H1 (cell line): Measurements from ENCODE around the gene DNAH10. TPM values are rescaled to one million over a fixed set of nuclear protein-coding genes. Genes with fewer than 3 reads are reported as not detected.

Source experiments
- CTCF ChIA-PET: fragments of 300-600 bp; sonication (Branson Sonifier 250); formaldehyde crosslinking; loops from one replicate; lab custom pipeline; 2021; ENCODE audit not compliant: partially characterized antibody; lab: Charles Lee
- POLR2A ChIA-PET: fragments of 300-600 bp; sonication (Branson Sonifier 250); formaldehyde crosslinking; loops from one replicate; lab custom pipeline; 2021; ENCODE audit warnings: inconsistent platforms; ENCODE audit not compliant: partially characterized antibody; lab: Charles Lee
- DNase-seq, 2 experiments: peaks; one replicate each; pipeline versions ENCODE4 v3.0.0 to v3.0.0-alpha.2; 2010 to 2022; ENCODE audit warnings: low spot score in 2 of 2, low read depth in 1 of 2, mixed read lengths in 1 of 2
- FAIRE-seq: peaks from 2 replicates; lab custom pipeline; 2011; peaks lifted over from hg19 to GRCh38; lab: Jason Lieb, UNC
- H2AFZ ChIP-seq: 2 replicates; pipeline ENCODE4 v1.8.1; 2012; ENCODE audit warnings: low read length, inconsistent platforms
- H2AK5ac ChIP-seq: 2 replicates; pipeline ENCODE4 v1.6.1; 2013; ENCODE audit warnings: low read depth, low read length
- H2BK120ac ChIP-seq: replicated peaks from 2 replicates; pipeline ENCODE3; 2013; ENCODE audit warnings: low read depth, low read length, inconsistent platforms
- H2BK12ac ChIP-seq: 2 replicates; pipeline ENCODE4 v1.6.1; 2013; ENCODE audit warnings: low read depth, low read length
- H2BK15ac ChIP-seq: 2 replicates; pipeline ENCODE4 v1.6.1; 2013; ENCODE audit warnings: low read length
- H2BK20ac ChIP-seq: 2 replicates; pipeline ENCODE4 v1.6.1; 2013; ENCODE audit warnings: low read length
- H2BK5ac ChIP-seq: 2 replicates; pipeline ENCODE4 v1.6.1; 2013; ENCODE audit warnings: low read depth, low read length
- H3K14ac ChIP-seq: 2 replicates; pipeline ENCODE4 v1.6.1; 2013; ENCODE audit warnings: inconsistent platforms; ENCODE audit not compliant: insufficient read length
- H3K18ac ChIP-seq: 2 replicates; pipeline ENCODE4 v1.6.1; 2013; ENCODE audit warnings: low read length; ENCODE audit errors: extremely low read depth
- H3K23ac ChIP-seq: 2 replicates; pipeline ENCODE4 v1.6.1; 2013; ENCODE audit warnings: inconsistent platforms; ENCODE audit not compliant: insufficient read length
- H3K23me2 ChIP-seq: 2 replicates; pipeline ENCODE4 v1.6.1; 2013; ENCODE audit warnings: low read depth, low read length
- H3K27ac ChIP-seq: 2 replicates; pipeline ENCODE4 v1.6.1; 2011; ENCODE audit warnings: low read depth, low read length, inconsistent platforms
- H3K27me3 ChIP-seq, 4 experiments: replicated peaks in 1 of 4; 1 replicate in 1 of 4; 2 replicates in 3 of 4; pipeline versions ENCODE4 v1.6.1 to v1.8.1; 2011 to 2013; ENCODE audit warnings: low read length in 3 of 4, mild to moderate bottlenecking in 3 of 4, inconsistent platforms in 2 of 4, mixed read lengths in 2 of 4, moderate library complexity in 1 of 4; ENCODE audit not compliant: control insufficient read depth in 3 of 4, insufficient read depth in 3 of 4; ENCODE audit errors: extremely low read depth in 1 of 4
- H3K36me3 ChIP-seq, 4 experiments: 2 replicates each; pipeline versions ENCODE4 v1.6.1 to v1.8.1; 2011 to 2013; ENCODE audit warnings: mild to moderate bottlenecking in 4 of 4, low read length in 3 of 4, moderate library complexity in 2 of 4, control low read depth in 1 of 4, inconsistent platforms in 1 of 4; ENCODE audit not compliant: insufficient read depth in 4 of 4, control insufficient read depth in 2 of 4
- H3K4ac ChIP-seq: replicated peaks from 2 replicates; pipeline ENCODE3; 2013; ENCODE audit warnings: low read length, low read depth, mixed read lengths, inconsistent platforms; ENCODE audit not compliant: insufficient read length
- H3K4me1 ChIP-seq, 4 experiments: replicated peaks in 1 of 4; 1 replicate in 1 of 4; 2 replicates in 3 of 4; pipeline versions ENCODE4 v1.6.1 to v1.8.1; 2011 to 2013; ENCODE audit warnings: low read length in 3 of 4, inconsistent platforms in 2 of 4, mixed read lengths in 1 of 4; ENCODE audit not compliant: insufficient read depth in 4 of 4, control insufficient read depth in 3 of 4
- H3K4me2 ChIP-seq, 2 experiments: 2 replicates each; pipeline versions ENCODE4 v1.6.1 to v1.8.1; 2011 to 2013; ENCODE audit warnings: low read depth in 2 of 2, low read length in 2 of 2, control low read depth in 1 of 2, inconsistent platforms in 1 of 2, mild to moderate bottlenecking in 1 of 2; ENCODE audit not compliant: insufficient read depth in 1 of 2
- H3K4me3 ChIP-seq, 4 experiments: fragments of 200-600, 300-600 bp in 1 of 4; sonication (generic), shearing (Covaris generic), sonication (Bioruptor Twin) in 1 of 4; 2 replicates each; pipeline versions ENCODE4 v1.5.1 to v1.8.1; 2011 to 2016; ENCODE audit warnings: low read length in 4 of 4, low read depth in 3 of 4, control low read depth in 2 of 4, inconsistent platforms in 2 of 4, mild to moderate bottlenecking in 2 of 4, mixed read lengths in 1 of 4, moderate library complexity in 1 of 4; ENCODE audit not compliant: insufficient read depth in 2 of 4; ENCODE audit errors: extremely low read depth in 1 of 4
- H3K56ac ChIP-seq: replicated peaks from 2 replicates; pipeline ENCODE3; 2013; ENCODE audit warnings: low read depth, mild to moderate bottlenecking, mixed read lengths, low read length, inconsistent platforms; ENCODE audit not compliant: insufficient read length
- H3K79me1 ChIP-seq: 2 replicates; pipeline ENCODE4 v1.6.1; 2013; ENCODE audit warnings: low read depth, low read length, control low read depth
- H3K79me2 ChIP-seq, 2 experiments: 2 replicates each; pipeline versions ENCODE4 v1.6.1 to v1.8.1; 2012 to 2013; ENCODE audit warnings: low read length in 2 of 2, mild to moderate bottlenecking in 2 of 2, inconsistent platforms in 1 of 2; ENCODE audit not compliant: insufficient read depth in 2 of 2, control insufficient read depth in 1 of 2
- H3K9ac ChIP-seq, 4 experiments: replicated peaks in 1 of 4; 1 replicate in 1 of 4; 2 replicates in 3 of 4; pipeline versions ENCODE4 v1.6.1 to v1.8.1; 2011 to 2013; ENCODE audit warnings: low read depth in 3 of 4, low read length in 3 of 4, control low read depth in 2 of 4, mild to moderate bottlenecking in 2 of 4, moderate library complexity in 2 of 4, inconsistent platforms in 1 of 4; ENCODE audit errors: extremely low read depth in 1 of 4
- H3K9me3 ChIP-seq, 2 experiments: 2 replicates each; pipeline versions ENCODE4 v1.6.1 to v1.8.1; 2012 to 2013; ENCODE audit warnings: mild to moderate bottlenecking in 2 of 2, moderate library complexity in 2 of 2, control low read depth in 1 of 2, inconsistent platforms in 1 of 2, low read depth in 1 of 2, low read length in 1 of 2, mixed read lengths in 1 of 2; ENCODE audit not compliant: insufficient read depth in 2 of 2
- H4K20me1 ChIP-seq, 2 experiments: replicated peaks in 1 of 2; 2 replicates each; pipeline versions ENCODE3 to v1.8.1; 2011 to 2013; ENCODE audit warnings: inconsistent platforms in 2 of 2, low read length in 2 of 2, mild to moderate bottlenecking in 1 of 2; ENCODE audit not compliant: insufficient read depth in 2 of 2, control insufficient read depth in 1 of 2
- H4K5ac ChIP-seq: 2 replicates; pipeline ENCODE4 v1.6.1; 2013; ENCODE audit warnings: low read length, low read depth, mixed read lengths, inconsistent platforms; ENCODE audit not compliant: insufficient read length
- H4K8ac ChIP-seq: 2 replicates; pipeline ENCODE4 v1.8.0; 2013; ENCODE audit warnings: mild to moderate bottlenecking, moderate library complexity, low read length, inconsistent platforms; ENCODE audit not compliant: insufficient read depth; ENCODE audit errors: extremely low read depth
- H4K91ac ChIP-seq: replicated peaks from 2 replicates; pipeline ENCODE3; 2013; ENCODE audit warnings: low read length, mixed read lengths, inconsistent platforms; ENCODE audit not compliant: insufficient read length
- BRCA1 ChIP-seq: IDR thresholded peaks from 2 replicates; pipeline ENCODE4 v1.6.1; 2012; ENCODE audit warnings: low read depth, low read length, improper control_type of control experiment
- CBX5 ChIP-seq: fragments of 300-800, 300-1000 bp; sonication (generic); IDR thresholded peaks from 2 replicates; pipeline ENCODE4 v1.7.1; 2016; ENCODE audit warnings: antibody characterized with exemption, low read length, low read depth
- CHD1 ChIP-seq: IDR thresholded peaks from 2 replicates; pipeline ENCODE4 v1.6.1; 2012; ENCODE audit warnings: low read depth, low read length, improper control_type of control experiment
- EP300 ChIP-seq, 2 experiments: IDR thresholded peaks; 1 replicate in 1 of 2; 2 replicates in 1 of 2; pipeline ENCODE4 v1.6.1; 2011 to 2012; ENCODE audit warnings: low read depth in 2 of 2, low read length in 2 of 2, mild to moderate bottlenecking in 2 of 2, borderline replicate concordance in 1 of 2, inconsistent platforms in 1 of 2, moderate library complexity in 1 of 2
- GABPA ChIP-seq: IDR thresholded peaks from 2 replicates; pipeline ENCODE4 v1.6.1; 2011; ENCODE audit warnings: mild to moderate bottlenecking, low read length, moderate library complexity, borderline replicate concordance; ENCODE audit not compliant: insufficient read depth
- TEAD4 ChIP-seq: IDR thresholded peaks from 2 replicates; pipeline ENCODE4 v1.6.1; 2012; ENCODE audit warnings: low read depth, low read length, inconsistent platforms, mixed read lengths
- WGBS, 2 experiments: shearing (Covaris generic) in 1 of 2; methylation state at CpG; one replicate each; pipeline versions ENCODE4 v1.1.6 to v1.1.7; 2013 to 2015; ENCODE audit warnings: low lambda C conversion rate in 2 of 2, mixed read lengths in 2 of 2, inconsistent platforms in 1 of 2, low coverage in 1 of 2, missing lambda C conversion rate in 1 of 2; ENCODE audit not compliant: insufficient replicate concordance in 2 of 2, insufficient coverage in 1 of 2, insufficient read length in 1 of 2; ENCODE audit errors: extremely low coverage in 1 of 2, missing lambda C conversion rate in 1 of 2; 5-methylcytosine and 5-hydroxymethylcytosine counted together
- polyA plus RNA-seq, 7 experiments: library from polyadenylated mRNA; depleted of rRNA in 3 of 7; stranded (reverse) in 5 of 7; unstranded in 2 of 7; fragments of >200 nt in 5 of 7; fragments of 200-250 nt in 2 of 7; gene quantifications; 1 replicate in 5 of 7; 2 replicates in 1 of 7; 4 replicates in 1 of 7; pipeline versions ENCODE4 v1.2.1 to v1.2.3, GENCODE V29; 2011 to 2013; ENCODE audit warnings: missing spikeins in 2 of 7, mixed read lengths in 2 of 7
- total RNA-seq: library from RNA; stranded (reverse); fragmentation: NEBNext Ultra II Directional; extraction: Animal tissue kit (Norgen Biotek cat#: 25700); gene quantifications from 2 replicates; pipeline ENCODE4 v1.2.1, GENCODE V29; 2021

DNAH10 gene
- total and polyA plus RNA-seq, 2 of the 8 experiments (the other 6 are each of a cell fraction or from before 2014, with no cell fraction given): 0.02 to 0.24 TPM

- Histone ChIP-seq H3K79me1 (no peaks in the 10 kb centered on the region), H2BK12ac (no peak overlapping the region), H3K23me2 (no peaks in the 10 kb centered on the region), H3K27me3 (no peaks in the 10 kb centered on the region), H3K79me2 (no peaks in the 10 kb centered on the region), H3K4me1 (no peaks in the 10 kb centered on the region), H3K14ac (no peak overlapping the region), H4K20me1 (peaks cover under 1 to 5% of the 10 kb centered on the region in 2 experiments), H3K27ac (no peak overlapping the region), H2BK20ac (no peak overlapping the region), H2AFZ (no peak overlapping the region), H3K56ac (no peak overlapping the region), H3K9me3 (no peaks in the 10 kb centered on the region), H3K18ac (no peak overlapping the region), H2AK5ac (no peak overlapping the region), H3K23ac (no peak overlapping the region), H3K4me2 (no peak overlapping the region), H4K5ac (no peak overlapping the region), H4K8ac (no peak overlapping the region), H2BK15ac (no peak overlapping the region), H2BK120ac (no peak overlapping the region), H3K4ac (no peak overlapping the region), H3K4me3 (no peak overlapping the region), H3K36me3 (peaks cover 21 to 75% (median 59%) of the 10 kb centered on the region in 4 experiments), H4K91ac (no peak overlapping the region), H3K9ac (no peak overlapping the region), H2BK5ac (no peak overlapping the region)
- CTCF ChIA-PET: no interaction called here
- 82% methylated on average over 2 of the region's 2 CpGs; no CpG with 5 or more reads in 1 of the 2 experiments for WGBS, 2 experiments
- POLR2A ChIA-PET: interaction anchor here (4.7 kb wide), 1 partner anchor 13 kb away, joined by 21 read pairs; the partner anchor contains the start of gene ATP6V0A2
- TF ChIP-seq CHD1: no peak
- TF ChIP-seq EP300 (IDR thresholded peaks at IDR 0.05; ENCODE audit: borderline replicate concordance in 1 of 2, low read depth in 2 of 2, low read length in 2 of 2): no peak
- TF ChIP-seq TEAD4: no peak
- TF ChIP-seq CBX5: no peak
- TF ChIP-seq GABPA: no peak
- TF ChIP-seq BRCA1: no peak
- DNase-seq: no peak
- no peak for FAIRE-seq
These were observed 35.9 kb upstream of the DNAH10 start for GRCh38 chr12:123726244-123726643.
